Ovary (tissue), 3 donors: Measurements from ENCODE around the gene ARHGAP23.

ENCODE experiments used
- CTCF ChIP-seq, 3 donors: fragments of 450-650 bp in 2 of 3; fragments of 200-600 bp in 1 of 3; IDR thresholded peaks; one replicate each; pipeline versions ENCODE4 v1.5.1 to v1.8.0; 2016 to 2022; ENCODE audit warnings: antibody characterized with exemption in 3 of 3, mild to moderate bottlenecking in 1 of 3
- EP300 ChIP-seq: sonication (generic); formaldehyde crosslinking; IDR thresholded peaks from one replicate; pipeline ENCODE4 v1.6.1; 2017; ENCODE audit warnings: antibody characterized with exemption
- POLR2A ChIP-seq: fragments of 450-650 bp; IDR thresholded peaks from one replicate; pipeline ENCODE4 v1.6.1; 2017; ENCODE audit warnings: antibody characterized with exemption, mild to moderate bottlenecking, moderate library complexity
- donor health status: DM: no; HTN: no; CAD: no.

- TF ChIP-seq EP300 = no peak
- TF ChIP-seq CTCF (IDR thresholded peaks at IDR 0.05) = no peak
- no peak for TF ChIP-seq POLR2A
These were observed 80.3 kb downstream of the ARHGAP23 start for GRCh38 chr17:38508570-38508950.
